ENCODE data around the gene EPS15. TPM values are rescaled to one million over a fixed set of nuclear protein-coding genes. Genes with fewer than 3 reads are reported as not detected.
A peak's percentile ranks its signal among the peaks of the same experiment; 100 is the strongest.

EPS15 gene
- total RNA-seq, 1 donor: 82.2 TPM

- H3K4me3 ChIP-seq (ENCODE audit: insufficient read depth, low read length): no peak overlapping the region
- TF ChIP-seq CTCF (IDR thresholded peaks at IDR 0.05; ENCODE audit: extremely low read depth, low read depth, low read length): no peak
Observed at GRCh38 chr1:51314974-51315373, 204.1 kb downstream of the EPS15 start.

GRCh38 chr1:51313961-51314777, 204.9 kb downstream of the EPS15 start:
- TF ChIP-seq CTCF (IDR thresholded peaks at IDR 0.05; ENCODE audit: extremely low read depth, low read depth, low read length): no peak
- Histone ChIP-seq H3K9me3 (ENCODE audit: low read depth, low read length) (no peaks in the 10 kb centered on the region), H4K20me1 (ENCODE audit: insufficient read depth, low read length) (no peaks in the 10 kb centered on the region), H3K27me3 (ENCODE audit: insufficient read depth, low read length) (no peaks in the 10 kb centered on the region), H3K36me3 (ENCODE audit: insufficient read depth, low read length) (no peaks in the 10 kb centered on the region), H3K79me2 (ENCODE audit: insufficient read depth, low read length) (no peaks in the 10 kb centered on the region), H3K4me1 (ENCODE audit: insufficient read depth, low read length) (peaks cover 14% of the 10 kb centered on the region), H3K27ac (ENCODE audit: low read depth, low read length) (peak overlapping the region; percentile 76), H2AFZ (ENCODE audit: low read length) (peak overlapping the region; percentile 95), H3K4me2 (ENCODE audit: insufficient read depth, low read length) (peak overlapping the region; percentile 29), H3K4me3 (ENCODE audit: insufficient read depth, low read length) (no peak overlapping the region)
- DNase-seq (ENCODE audit: insufficient read length, low spot score, missing footprints): peak; percentile 87

More at GRCh38 chr1:51314974-51315373, 204.1 kb downstream of the EPS15 start:
- Histone ChIP-seq H2AFZ (ENCODE audit: low read length) (no peak overlapping the region), H3K27ac (ENCODE audit: low read depth, low read length) (peak overlapping the region; percentile 76), H3K4me2 (ENCODE audit: insufficient read depth, low read length) (no peak overlapping the region), H3K9me3 (ENCODE audit: low read depth, low read length) (no peaks in the 10 kb centered on the region), H3K4me1 (ENCODE audit: insufficient read depth, low read length) (peaks cover 14% of the 10 kb centered on the region), H4K20me1 (ENCODE audit: insufficient read depth, low read length) (no peaks in the 10 kb centered on the region), H3K36me3 (ENCODE audit: insufficient read depth, low read length) (no peaks in the 10 kb centered on the region), H3K27me3 (ENCODE audit: insufficient read depth, low read length) (no peaks in the 10 kb centered on the region), H3K79me2 (ENCODE audit: insufficient read depth, low read length) (no peaks in the 10 kb centered on the region)
- no peak for DNase-seq (ENCODE audit: insufficient read length, low spot score, missing footprints)

GRCh38 chr1:51313268-51313852, 205.7 kb downstream of the EPS15 start:
- H2AFZ ChIP-seq (ENCODE audit: low read length): peak overlapping the region; percentile 95
- H4K20me1 ChIP-seq (ENCODE audit: insufficient read depth, low read length): no peaks in the 10 kb centered on the region
- H3K79me2 ChIP-seq (ENCODE audit: insufficient read depth, low read length): no peaks in the 10 kb centered on the region
- H3K4me1 ChIP-seq (ENCODE audit: insufficient read depth, low read length): peaks cover 14% of the 10 kb centered on the region
- TF ChIP-seq CTCF (IDR thresholded peaks at IDR 0.05; ENCODE audit: extremely low read depth, low read depth, low read length): no peak
- H3K27me3 ChIP-seq (ENCODE audit: insufficient read depth, low read length): no peaks in the 10 kb centered on the region
- DNase-seq (ENCODE audit: insufficient read length, low spot score, missing footprints): no peak
- no peak overlapping the region for H3K4me3 ChIP-seq (ENCODE audit: insufficient read depth, low read length)
- H3K27ac ChIP-seq (ENCODE audit: low read depth, low read length): peak overlapping the region; percentile 76
- H3K9me3 ChIP-seq (ENCODE audit: low read depth, low read length): no peaks in the 10 kb centered on the region
- H3K36me3 ChIP-seq (ENCODE audit: insufficient read depth, low read length): no peaks in the 10 kb centered on the region
- no peak overlapping the region for H3K4me2 ChIP-seq (ENCODE audit: insufficient read depth, low read length)

- no peak for DNase-seq (ENCODE audit: insufficient read length, low spot score, missing footprints)
- TF ChIP-seq CTCF (IDR thresholded peaks at IDR 0.05; ENCODE audit: extremely low read depth, low read depth, low read length): no peak
- peaks cover 14% of the 10 kb centered on the region for H3K4me1 ChIP-seq (ENCODE audit: insufficient read depth, low read length)
- H2AFZ ChIP-seq (ENCODE audit: low read length): no peak overlapping the region
- H3K4me2 ChIP-seq (ENCODE audit: insufficient read depth, low read length): no peak overlapping the region
- H3K36me3 ChIP-seq (ENCODE audit: insufficient read depth, low read length): no peaks in the 10 kb centered on the region
- no peak overlapping the region for H3K27ac ChIP-seq (ENCODE audit: low read depth, low read length)
- no peak overlapping the region for H3K4me3 ChIP-seq (ENCODE audit: insufficient read depth, low read length)
- H3K27me3 ChIP-seq (ENCODE audit: insufficient read depth, low read length): no peaks in the 10 kb centered on the region
- H4K20me1 ChIP-seq (ENCODE audit: insufficient read depth, low read length): no peaks in the 10 kb centered on the region
- H3K9me3 ChIP-seq (ENCODE audit: low read depth, low read length): no peaks in the 10 kb centered on the region
- H3K79me2 ChIP-seq (ENCODE audit: insufficient read depth, low read length): no peaks in the 10 kb centered on the region
Observed at GRCh38 chr1:51312718-51313117, 206.3 kb downstream of the EPS15 start.
